Glomerular endothelial cell (primary cell): ENCODE data around the gene PRR33. TPM values are rescaled to one million over a fixed set of nuclear protein-coding genes. Genes with fewer than 3 reads are reported as not detected.
"Not testable (repeated sequence)": the region's sequence is repeated elsewhere in the genome, so short reads cannot be mapped to it uniquely, and the experiment has no call there.

Experiments
- DNase-seq: peaks from one replicate; pipeline ENCODE4 v3.0.0-alpha.2; 2011; ENCODE audit warnings: low read depth, low spot score; ENCODE audit errors: extremely low read depth
- total RNA-seq: library from RNA; depleted of rRNA; stranded (reverse); fragments of >200 nt; gene quantifications from 2 replicates; pipeline ENCODE4 v1.2.3, GENCODE V29; 2015

PRR33 gene
- total RNA-seq, 1 donor from 2014 or later: not detected

GRCh38 chr11:1890856-1891830, 552 bp downstream of the PRR33 start:
- DNase-seq: no peak

GRCh38 chr11:1889941-1890855, 1.5 kb downstream of the PRR33 start:
- no peak for DNase-seq

DNA sequence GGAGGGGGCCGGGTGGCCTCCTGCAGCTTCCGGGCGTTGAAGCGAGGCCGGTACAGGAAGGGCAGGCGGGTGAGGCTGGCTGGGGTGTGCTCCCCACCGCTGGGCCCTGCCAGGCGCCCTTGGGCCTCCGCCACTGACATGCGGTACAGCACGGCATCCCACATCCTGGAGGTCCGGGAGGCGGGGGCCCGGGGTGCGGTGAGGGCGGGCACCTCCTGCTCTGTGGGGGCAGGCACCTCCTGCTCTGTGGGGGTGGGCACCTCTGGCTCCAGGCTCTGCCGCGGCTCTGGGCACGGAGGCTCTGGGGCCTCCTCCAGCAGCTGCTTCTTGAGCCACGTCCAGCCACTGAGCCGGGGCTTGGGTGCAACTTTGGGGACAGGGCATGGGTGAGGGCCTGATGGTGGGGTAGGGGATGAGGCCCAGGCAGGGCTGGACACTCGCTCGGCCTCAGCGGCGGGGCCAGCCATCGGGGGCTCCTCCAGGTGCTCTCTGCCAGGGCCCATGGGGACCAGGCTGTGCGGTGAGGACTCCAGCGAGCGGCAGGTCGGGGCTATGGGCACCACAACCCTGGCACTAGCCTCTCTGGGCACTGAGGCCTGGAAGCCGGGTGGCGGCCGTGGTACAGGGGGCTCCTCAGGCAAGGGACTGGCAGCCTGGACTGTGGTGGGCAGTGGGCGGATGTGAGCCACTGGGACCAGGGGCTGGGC, 2.3 kb downstream of the PRR33 start:
- DNase-seq: no peak

GRCh38 chr11:1888811-1889210, 2.9 kb downstream of the PRR33 start:
- DNase-seq: no peak

- DNase-seq: no peak
These were observed 3.3 kb downstream of the PRR33 start for GRCh38 chr11:1888347-1888753.

- DNase-seq: no peak
These were observed 4.0 kb downstream of the PRR33 start for GRCh38 chr11:1887451-1888346.

DNA sequence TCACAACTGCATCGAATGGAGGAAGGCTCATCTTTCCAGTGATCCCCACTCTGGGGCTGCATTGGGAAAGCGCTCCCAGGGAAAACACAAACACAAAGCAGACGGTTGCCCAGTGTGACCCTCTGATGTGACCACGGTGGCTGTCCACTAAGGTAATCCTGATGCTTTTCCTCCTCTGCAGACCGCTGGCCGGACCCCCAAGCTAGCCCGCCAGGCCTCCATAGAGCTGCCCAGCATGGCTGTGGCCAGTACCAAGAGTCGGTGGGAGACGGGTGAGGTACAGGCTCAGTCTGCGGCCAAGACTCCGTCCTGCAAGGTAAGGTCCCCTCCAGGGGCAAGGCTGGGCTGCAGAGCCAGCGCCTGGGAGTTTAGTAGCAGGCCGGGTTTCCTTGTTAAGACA, 5.1 kb downstream of the PRR33 start:
- DNase-seq: not testable (repeated sequence)

DNA sequence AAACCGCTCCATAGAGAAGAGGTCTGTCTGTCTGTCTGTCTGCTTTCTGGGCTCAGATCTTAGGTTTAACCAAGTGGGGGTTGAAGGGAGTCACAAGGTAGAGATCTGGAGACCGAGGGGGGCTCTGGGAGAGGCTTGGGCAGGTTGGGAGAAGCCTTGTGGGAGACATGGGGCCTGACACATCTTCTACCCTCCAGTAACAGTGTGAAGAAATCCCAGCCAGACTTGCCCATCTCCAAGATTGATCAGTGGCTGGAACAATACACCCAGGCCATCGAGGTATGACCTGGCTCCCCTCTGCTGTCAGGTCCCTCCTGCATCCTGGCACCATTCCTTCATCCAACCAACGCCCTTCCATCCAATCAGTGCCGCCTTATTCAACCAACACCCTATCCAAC, 7.4 kb downstream of the PRR33 start:
- DNase-seq: no peak

GRCh38 chr11:1883346-1884302, 8.1 kb downstream of the PRR33 start:
- DNase-seq: no peak

DNA sequence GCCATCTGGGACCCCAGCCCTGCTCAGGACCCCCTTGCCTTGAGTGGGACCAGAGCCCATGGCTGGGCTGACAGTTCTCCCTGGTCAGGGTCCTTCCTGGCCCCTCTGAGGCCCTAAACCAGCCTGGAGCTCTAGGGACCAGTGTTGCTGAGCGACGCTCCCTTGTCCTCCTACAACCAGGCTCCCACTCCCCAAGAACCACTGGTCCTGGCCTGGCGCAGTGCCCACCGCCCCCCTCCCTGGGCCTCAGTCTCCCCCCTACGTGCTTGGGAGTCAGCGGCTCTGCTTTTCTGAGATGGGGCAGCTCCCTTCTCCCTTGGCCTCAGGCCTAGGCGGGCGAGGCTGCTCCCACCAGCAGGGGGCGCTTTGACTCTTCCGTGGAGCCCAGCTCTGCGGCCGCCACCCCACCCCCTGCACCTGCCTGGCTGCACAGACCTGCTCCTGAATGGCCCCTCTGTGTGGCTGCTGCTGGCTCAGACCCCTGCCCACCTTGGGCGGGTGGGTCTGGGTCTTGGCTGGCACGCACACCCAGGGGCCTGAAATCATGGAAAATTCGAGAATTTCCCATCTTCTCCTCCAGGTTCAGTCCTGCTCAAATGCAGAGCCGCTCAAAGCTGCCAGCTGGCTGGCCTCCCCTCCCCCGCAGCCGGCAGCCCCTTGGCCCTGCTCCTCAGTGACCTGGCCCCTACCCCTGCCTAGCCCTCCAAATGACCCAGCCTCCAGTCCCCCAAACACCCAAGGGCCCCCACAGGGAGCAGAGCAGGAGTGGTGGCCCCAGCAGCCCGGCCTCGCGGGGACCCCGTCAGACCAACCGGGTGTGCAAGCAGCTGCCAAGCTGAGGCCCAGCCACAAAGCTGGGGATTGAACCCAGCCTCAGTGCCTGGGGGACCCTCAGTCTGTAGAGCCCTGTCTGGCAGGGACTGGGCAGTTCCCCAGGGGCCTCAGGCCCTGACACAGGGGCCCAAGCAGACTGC, 9.1 kb downstream of the PRR33 start:
- no peak for DNase-seq

- no peak for DNase-seq
These were observed 10.0 kb downstream of the PRR33 start for GRCh38 chr11:1881442-1882264.

DNA sequence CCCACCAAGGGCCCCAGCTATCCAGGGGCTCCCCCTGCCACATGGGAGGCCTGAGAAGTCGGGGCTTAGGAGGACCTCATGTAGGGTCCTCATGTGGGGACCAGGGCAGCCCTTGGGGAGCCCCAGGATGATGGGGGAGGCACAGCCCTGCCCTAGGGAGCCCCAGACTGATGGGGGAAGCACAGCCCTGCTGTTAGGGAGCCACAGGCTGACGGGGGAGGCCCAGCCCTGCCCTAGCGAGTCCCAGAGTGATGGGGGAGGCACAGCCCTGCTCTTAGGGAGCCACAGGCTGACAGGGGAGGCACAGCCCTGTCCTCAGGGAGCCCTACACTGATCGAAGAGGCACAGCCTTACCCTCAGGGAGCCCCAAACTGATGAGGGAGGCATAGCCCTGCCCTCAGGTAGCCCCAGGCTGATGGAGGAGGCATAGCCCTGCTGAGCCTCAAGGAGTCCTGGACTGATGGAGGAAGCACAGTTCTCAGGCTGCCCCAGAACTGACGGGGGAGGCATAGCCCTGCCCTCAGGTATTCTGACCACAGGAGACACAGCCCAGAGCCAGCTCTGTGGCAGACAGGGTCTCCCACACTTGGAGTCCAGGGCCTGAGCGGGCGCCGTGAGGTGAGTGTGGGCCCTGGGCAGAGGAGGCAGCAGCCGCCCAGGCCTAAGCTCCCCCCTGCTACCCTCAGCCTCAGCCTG, 10.8 kb downstream of the PRR33 start:
- DNase-seq: no peak

- no peak for DNase-seq
These were observed 11.6 kb downstream of the PRR33 start for GRCh38 chr11:1879941-1880720.

DNA sequence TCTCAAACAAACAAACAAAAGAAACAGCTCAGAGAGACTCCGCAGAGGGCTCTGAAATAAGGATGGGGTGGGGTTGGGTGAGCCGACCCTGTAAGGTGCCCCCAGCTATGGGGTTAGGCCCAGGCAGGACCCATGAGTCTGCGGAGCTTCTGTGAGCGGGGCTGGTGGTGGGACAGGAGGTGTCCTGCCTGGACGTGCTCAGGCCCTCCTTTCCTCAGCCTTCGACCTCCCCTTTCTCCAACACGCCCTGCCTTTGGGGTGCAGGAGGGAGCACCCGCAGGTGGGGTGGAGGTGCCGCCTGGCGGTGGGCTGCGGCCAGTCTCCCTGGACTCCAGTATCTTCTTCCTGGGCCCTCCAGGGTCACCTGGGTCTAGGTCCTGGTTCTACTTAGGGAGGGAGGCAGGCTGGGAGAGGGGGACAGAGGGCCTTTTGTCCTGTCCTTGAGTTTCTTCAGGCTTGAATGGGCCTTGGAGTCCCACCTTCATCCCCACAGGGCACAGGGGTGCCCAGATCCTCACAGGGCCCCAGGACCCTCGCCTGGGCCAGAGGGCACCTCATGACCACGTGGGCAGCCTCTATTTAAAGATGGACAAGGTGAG, 12.3 kb downstream of the PRR33 start:
- DNase-seq: no peak
